GM15510 (cell line): ENCODE measurements around the gene SULT1A2.

Source experiments
- POLR2A ChIP-seq: IDR thresholded peaks from 3 replicates; pipeline ENCODE4 v1.6.1; 2011; ENCODE audit warnings: borderline replicate concordance; ENCODE audit not compliant: insufficient read length; ENCODE audit errors: extremely low read depth

The SULT1A2 gene

DNA sequence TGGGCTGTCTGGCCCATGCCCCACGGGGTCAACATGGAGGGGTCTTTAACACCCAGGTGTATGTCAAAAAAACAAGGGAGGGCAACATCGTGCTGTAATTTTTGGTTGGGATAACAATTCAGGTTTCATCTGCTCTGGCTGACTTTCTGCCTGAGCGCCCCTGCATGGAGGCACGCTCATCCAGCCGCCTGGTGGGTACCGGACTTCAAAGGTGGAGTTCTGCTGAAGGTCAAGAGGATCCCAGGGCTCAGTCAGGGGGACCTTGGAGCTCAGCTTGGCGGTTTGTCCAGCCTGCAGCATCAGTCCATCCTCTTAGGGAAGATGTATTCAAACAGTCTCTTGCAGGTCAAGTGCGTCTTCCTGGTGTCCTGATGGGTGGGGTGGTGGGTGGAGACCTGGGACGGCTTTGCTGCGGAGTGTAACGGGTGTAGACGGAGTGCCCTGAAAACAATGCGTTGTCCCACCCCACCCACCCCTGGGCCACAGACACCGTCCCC, 48.5 kb downstream of the SULT1A2 start:
- TF ChIP-seq POLR2A, result no peak

- TF ChIP-seq POLR2A, result no peak
Observed at GRCh38 chr16:28546626-28547025, 50.2 kb downstream of the SULT1A2 start.

DNA sequence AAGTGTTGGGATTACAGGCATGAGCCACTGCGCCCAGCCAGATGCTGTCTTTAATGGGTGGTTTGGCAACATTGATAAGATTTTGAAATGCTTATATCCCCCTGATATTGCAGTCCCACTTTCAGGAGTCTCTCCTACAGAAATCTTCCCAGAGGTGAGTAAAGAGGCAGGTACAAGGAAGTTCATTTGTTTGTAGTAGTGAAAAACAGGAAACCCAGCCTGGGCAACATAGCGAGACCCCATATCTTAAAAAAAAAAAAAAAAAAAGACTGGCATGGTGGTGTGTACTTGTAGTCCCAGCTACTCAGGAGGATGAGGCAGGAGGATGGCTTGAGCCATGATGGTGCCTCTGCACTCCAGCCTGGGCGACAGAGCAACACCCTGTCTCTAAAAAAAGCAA, 51.9 kb downstream of the SULT1A2 start:
- TF ChIP-seq POLR2A, result no peak

DNA sequence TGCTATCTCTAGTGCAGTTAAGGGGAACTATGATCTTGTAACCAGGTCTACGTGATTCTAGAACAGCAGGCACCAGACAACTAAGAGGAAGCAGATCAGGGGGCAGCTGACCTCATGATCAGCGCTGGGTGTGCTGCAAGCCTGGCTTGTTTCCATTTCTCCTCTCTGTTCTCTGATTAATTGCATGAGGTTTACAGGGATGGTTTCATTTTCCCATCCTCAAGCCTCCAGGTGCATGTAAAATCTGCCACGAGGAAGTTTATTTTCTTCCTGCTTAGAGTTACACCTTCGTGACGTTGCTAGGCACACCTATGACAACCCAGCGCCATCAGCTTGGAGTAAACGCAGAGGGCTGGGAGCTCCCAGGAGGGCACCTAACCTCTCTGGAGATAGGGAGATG, 53.8 kb downstream of the SULT1A2 start:
- TF ChIP-seq POLR2A, result no peak

DNA sequence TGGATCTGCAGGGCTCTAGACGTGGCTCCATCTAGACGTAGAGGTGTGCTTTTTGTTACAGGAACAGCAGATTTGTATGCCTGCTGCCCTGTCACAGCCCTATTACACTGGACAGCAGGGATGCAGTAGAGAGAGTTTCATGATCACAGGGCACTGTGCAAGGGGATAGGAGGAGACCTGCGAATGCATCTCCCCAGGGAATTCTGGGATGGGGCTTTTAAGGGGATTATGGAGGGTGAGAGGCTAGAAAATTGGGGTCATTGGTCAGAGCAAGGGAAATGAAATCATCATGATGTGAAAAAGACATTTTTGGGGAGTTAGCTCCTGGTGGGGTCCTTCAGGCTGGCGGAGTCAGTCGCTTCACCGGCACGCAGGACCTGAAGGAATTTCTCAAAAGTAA, 54.2 kb downstream of the SULT1A2 start:
- no peak for TF ChIP-seq POLR2A
